Hindlimb muscle (tissue), 1 donor: ENCODE measurements around the gene PIK3AP1. TPM values are rescaled to one million over a fixed set of nuclear protein-coding genes. Genes with fewer than 3 reads are reported as not detected.
"Not testable (repeated sequence)": the region's sequence is repeated elsewhere in the genome, so short reads cannot be mapped to it uniquely, and the experiment has no call there.

Source experiments
- DNase-seq: peaks from one replicate; pipeline ENCODE4 v3.0.0-alpha.2; 2013
- polyA plus RNA-seq: library from polyadenylated mRNA; unstranded; fragments of 120-200 nt; gene quantifications from one replicate; pipeline ENCODE4 v1.2.1, GENCODE V29; 2013; ENCODE audit not compliant: insufficient read length

PIK3AP1 gene
- polyA plus RNA-seq, 1 donor, result 3.2 TPM

- no peak for DNase-seq
Observed at GRCh38 chr10:96724621-96725020, 4.3 kb upstream of the PIK3AP1 start.

GRCh38 chr10:96721207-96721572 is 876 bp upstream of the PIK3AP1 start:
- no peak for DNase-seq

GRCh38 chr10:96719850-96720421 is 378 bp downstream of the PIK3AP1 start:
- no peak for DNase-seq

- DNase-seq, result no peak
Observed at GRCh38 chr10:96719200-96719599, 1.1 kb downstream of the PIK3AP1 start.

- DNase-seq, result no peak
Observed at GRCh38 chr10:96718304-96718990, 1.9 kb downstream of the PIK3AP1 start.

- DNase-seq, result no peak
Observed at GRCh38 chr10:96716390-96716789, 3.9 kb downstream of the PIK3AP1 start.

GRCh38 chr10:96714746-96715255 is 5.5 kb downstream of the PIK3AP1 start:
- no peak for DNase-seq

- DNase-seq, result no peak
Observed at GRCh38 chr10:96714031-96714590, 6.2 kb downstream of the PIK3AP1 start.

- no peak for DNase-seq
Observed at GRCh38 chr10:96712662-96713271, 7.5 kb downstream of the PIK3AP1 start.

- no peak for DNase-seq
Observed at GRCh38 chr10:96711048-96711728, 9.1 kb downstream of the PIK3AP1 start.

- no peak for DNase-seq
Observed at GRCh38 chr10:96709525-96709924, 10.8 kb downstream of the PIK3AP1 start.

GRCh38 chr10:96708996-96709395 is 11.3 kb downstream of the PIK3AP1 start:
- DNase-seq, result no peak

GRCh38 chr10:96708456-96708855 is 11.9 kb downstream of the PIK3AP1 start:
- DNase-seq, result no peak

GRCh38 chr10:96706331-96706853 is 13.9 kb downstream of the PIK3AP1 start:
- DNase-seq, result no peak

- no peak for DNase-seq
Observed at GRCh38 chr10:96705134-96705533, 15.2 kb downstream of the PIK3AP1 start.

- DNase-seq, result no peak
Observed at GRCh38 chr10:96704563-96704962, 15.8 kb downstream of the PIK3AP1 start.

- no peak for DNase-seq
Observed at GRCh38 chr10:96703358-96703757, 17.0 kb downstream of the PIK3AP1 start.

GRCh38 chr10:96701265-96701664 is 19.0 kb downstream of the PIK3AP1 start:
- DNase-seq, result no peak

GRCh38 chr10:96700374-96701099 is 19.8 kb downstream of the PIK3AP1 start:
- no peak for DNase-seq

- DNase-seq, result no peak
Observed at GRCh38 chr10:96699613-96700012, 20.7 kb downstream of the PIK3AP1 start.

GRCh38 chr10:96698305-96698704 is 22.0 kb downstream of the PIK3AP1 start:
- DNase-seq, result not testable (repeated sequence)

- no peak for DNase-seq
Observed at GRCh38 chr10:96697438-96697837, 22.9 kb downstream of the PIK3AP1 start.
